Stimulated activated CD8-positive, alpha-beta memory T cell treated with anti-CD3 and anti-CD28 coated beads, Interleukin-7, amount 100 ng/mL, for 1 hour (primary cell): Measurements from ENCODE around the gene UTY.

ENCODE experiments used
- DNase-seq, 2 donors: peaks; one replicate each; pipeline ENCODE4 v3.0.0-alpha.2; 2020; ENCODE audit warnings: low read depth in 2 of 2

Gene UTY

GRCh38 chrY:13415556-13415955 lies 64.3 kb downstream of the UTY start:
- no peak for DNase-seq

DNA sequence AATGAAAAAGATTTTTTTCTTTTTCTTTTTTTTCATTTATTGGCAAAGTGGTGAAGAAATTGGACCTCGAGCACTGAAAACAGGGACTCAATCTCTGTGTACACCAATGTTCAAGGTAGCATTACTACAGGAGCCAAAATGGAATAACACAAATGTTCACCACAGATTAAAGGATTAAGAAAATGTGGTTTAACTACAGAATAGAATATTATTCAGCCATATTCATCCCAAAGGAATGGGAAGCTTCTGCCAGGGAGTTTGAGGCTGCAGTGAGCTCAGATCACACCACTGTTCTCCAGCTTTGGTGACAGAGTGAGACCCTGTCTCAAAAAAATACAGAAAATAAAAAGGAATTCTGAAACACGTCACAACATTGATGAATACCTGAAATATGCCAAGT lies 81.0 kb downstream of the UTY start:
- no peak for DNase-seq

DNA sequence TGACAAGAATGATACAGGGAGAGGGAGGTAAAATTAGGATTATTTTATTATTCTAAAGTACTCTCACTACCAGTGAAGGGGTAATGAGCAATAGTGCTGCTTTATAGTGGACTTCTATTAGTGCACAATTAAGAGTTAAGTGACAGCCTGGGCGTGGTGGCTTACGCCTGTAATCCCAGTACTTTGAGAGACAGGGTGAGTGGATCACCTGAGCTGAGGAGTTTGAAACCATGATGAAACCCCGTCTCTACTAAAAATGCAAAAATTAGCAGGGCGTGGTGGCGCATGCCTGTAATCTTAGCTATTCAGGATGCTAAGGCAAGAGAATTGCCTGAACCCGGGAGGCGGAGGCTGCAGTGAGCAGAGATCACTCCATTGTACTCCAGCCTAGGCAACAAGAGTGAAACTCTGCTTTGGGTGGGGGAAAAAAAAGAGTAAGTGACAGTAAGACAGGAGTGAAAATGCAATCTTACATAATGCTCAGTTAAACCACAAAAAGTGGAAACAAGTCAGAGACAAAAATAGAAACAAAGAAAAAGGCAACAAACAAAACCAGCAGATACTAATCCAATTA lies 98.6 kb downstream of the UTY start:
- DNase-seq: no peak

- no peak for DNase-seq
Measured at GRCh38 chrY:13370868-13371800, 108.7 kb downstream of the UTY start.

GRCh38 chrY:13370245-13370644 lies 109.6 kb downstream of the UTY start:
- no peak for DNase-seq

DNA sequence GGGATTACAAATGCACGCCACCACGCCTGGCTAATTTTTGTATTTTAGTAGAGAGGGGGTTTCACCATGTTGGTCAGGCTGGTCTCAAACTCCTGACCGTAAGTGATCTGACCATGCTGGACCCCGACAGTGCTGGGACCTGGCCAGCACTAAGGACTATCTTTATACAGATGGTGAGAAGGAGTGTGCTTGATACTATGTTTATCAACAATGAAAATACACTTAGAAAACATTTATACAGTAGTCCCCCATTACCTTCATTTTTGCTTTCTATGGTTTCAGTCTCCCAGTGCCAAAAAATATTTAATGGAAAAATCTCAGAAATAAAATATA lies 111.4 kb downstream of the UTY start:
- no peak for DNase-seq

- no peak for DNase-seq
Measured at GRCh38 chrY:13363641-13364040, 116.2 kb downstream of the UTY start.

DNA sequence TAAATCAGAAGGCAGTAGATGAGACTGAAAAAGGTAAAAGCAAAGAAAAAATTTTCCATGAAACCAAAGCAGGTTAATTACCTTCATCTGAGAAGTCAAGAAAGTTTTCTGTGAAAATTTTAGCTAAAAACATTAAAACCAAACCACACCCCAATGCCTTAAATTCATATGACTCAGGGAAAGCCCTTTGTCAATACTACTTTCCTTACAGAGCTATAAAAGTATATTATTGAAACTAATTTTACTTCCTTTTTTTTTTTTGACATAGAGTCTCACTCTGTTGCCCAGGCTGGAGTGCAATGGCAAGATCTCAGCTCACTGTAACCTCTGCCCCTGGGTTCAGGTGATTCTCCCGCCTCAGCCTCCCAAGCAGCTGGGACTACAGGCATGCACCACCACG lies 117.2 kb downstream of the UTY start:
- no peak for DNase-seq

GRCh38 chrY:13361656-13362636 lies 117.9 kb downstream of the UTY start:
- no peak for DNase-seq

- no peak for DNase-seq
Measured at GRCh38 chrY:13351443-13351842, 128.4 kb downstream of the UTY start.

DNA sequence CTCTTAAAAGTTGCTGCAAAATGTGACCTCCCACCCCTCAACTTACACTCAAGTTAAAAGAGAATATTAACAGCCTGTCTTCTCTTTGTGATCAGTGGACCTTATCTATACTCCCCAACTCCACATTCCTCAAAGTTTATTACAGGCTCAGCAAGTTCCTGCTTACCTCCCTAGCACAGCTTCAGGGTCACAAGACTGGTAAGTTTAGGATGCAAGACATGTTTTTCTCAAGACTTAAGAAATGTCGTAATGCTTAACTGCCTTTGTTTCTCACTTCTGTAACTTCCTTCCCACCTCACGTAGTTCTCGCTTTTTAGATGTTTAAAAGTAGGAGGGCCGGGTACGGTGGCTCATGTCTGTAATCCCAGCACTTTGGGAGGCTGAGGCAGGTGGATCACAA lies 132.7 kb downstream of the UTY start:
- no peak for DNase-seq

DNA sequence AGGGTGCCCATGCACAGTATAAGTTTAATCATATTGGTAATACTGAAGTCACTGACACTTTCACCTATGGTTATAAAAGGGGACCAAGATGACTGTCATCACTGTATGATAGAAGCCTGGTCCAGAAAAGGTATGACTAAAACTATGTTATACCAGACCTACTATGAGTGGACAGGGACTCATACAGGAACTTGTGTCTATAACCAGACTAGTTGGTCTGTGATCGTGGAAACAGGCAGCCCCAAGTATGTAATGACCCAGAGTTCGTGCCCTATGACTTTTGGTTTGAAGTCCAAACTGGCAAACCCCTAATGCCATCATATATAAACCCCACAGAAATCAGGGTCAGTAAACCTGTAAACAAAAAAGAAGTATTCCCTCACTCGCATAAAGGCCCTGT lies 134.3 kb downstream of the UTY start:
- no peak for DNase-seq

DNA sequence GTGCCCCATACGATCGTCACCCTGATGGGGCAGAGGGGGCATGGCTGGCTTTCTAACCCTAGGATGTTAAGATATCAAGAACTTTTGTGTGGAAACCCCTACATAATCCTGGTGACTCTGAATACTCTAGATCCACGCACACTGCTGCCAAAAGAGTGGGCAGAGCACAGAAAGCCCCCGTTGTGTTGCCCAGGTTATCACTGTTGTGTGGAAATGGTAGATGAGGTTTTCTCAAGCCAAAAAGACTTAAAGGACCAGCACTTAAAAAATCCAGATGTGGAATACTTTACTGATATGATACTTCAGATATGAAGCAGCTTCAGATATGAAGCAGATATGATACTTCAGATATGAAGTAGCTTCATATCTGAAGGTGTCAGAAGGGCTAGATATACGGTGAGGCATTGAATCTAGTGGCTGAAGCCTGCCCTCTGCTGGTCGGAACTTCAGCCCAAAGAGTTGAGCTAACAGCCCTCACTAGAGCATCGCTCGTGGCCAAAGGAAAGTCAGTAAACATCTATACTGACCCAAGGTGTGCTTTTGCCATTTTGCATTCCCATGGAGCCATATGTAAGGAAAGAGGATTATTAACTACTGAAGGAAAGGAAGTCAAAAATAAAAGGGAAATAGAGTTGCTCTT lies 136.4 kb downstream of the UTY start:
- peak in 1 of 2 donors; percentile 13 for DNase-seq

DNA sequence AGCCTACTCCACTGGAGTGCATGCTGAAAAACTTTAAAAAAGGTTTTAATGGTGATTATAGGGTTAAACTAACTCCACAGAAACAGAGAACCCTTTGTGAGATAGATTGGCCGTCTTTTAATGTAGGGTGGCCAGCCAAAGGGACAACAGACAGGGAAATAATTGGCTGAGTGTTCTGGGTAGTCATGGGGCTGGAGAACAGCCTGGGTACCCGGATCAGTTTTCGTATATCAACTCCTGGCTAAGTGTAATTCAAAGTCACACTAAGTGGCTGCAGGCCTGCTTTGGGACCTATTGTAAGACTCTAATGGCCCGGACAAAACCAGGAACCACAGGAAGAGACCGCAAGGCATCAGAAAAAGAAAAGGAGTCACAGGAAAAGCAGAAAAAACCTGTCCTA lies 139.9 kb downstream of the UTY start:
- DNase-seq: no peak

GRCh38 chrY:13339381-13339780 lies 140.5 kb downstream of the UTY start:
- no peak for DNase-seq

DNA sequence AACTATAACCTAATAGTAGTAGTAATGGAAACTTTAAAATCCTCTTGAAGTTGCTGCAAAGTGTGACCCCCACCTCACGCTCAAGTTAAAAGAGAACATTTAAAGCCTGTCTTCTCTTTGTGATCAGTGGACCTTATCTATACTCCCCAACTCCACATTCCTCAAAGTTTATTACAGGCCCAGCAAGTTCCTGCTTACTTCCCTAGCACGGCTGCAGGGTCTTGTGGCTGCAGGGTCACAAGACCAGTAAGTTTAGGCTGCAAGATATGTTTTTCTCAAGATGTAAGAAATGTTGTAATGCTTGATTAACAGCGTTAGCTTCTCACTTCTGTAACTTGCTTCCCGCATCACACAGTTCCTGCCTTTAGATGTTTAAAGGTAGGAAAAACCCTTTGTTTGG lies 141.1 kb downstream of the UTY start:
- no peak for DNase-seq

- no peak for DNase-seq
Measured at GRCh38 chrY:13337934-13338333, 141.9 kb downstream of the UTY start.

GRCh38 chrY:13333791-13334190 lies 146.0 kb downstream of the UTY start:
- DNase-seq: no peak

GRCh38 chrY:13330651-13331050 lies 149.2 kb downstream of the UTY start:
- no peak for DNase-seq

DNA sequence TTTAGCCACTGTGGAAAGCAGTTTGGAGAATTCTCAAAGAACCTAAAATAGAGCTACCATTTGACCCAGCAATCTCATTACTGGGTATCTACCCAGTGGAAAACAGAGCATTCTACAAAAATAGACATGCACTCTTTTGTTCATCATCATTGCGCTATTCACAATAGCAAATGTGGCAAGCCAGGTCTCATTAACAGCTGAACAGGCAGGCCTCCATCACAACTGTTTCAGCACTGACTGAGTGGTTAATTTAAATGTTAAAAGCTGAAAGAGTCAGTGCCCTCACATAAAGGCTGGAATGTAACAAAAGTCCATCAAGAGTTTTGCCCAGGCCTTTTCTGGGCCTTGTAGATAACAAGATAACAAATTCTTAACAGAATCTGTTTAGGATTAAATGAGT lies 166.9 kb downstream of the UTY start:
- no peak for DNase-seq

- no peak for DNase-seq
Measured at GRCh38 chrY:13307959-13308358, 171.9 kb downstream of the UTY start.

GRCh38 chrY:13300795-13301194 lies 179.0 kb downstream of the UTY start:
- DNase-seq: no peak
